HepG2 (cell line): ENCODE measurements around the gene ITGB6. TPM values are rescaled to one million over a fixed set of nuclear protein-coding genes. Genes with fewer than 3 reads are reported as not detected.

Experiments
- ATAC-seq: fragments of 200-7000 bp; cut with Tn5 transposase; 3 replicates; pipeline ENCODE4 v1.9.1; 2020; ENCODE audit warnings: mild to moderate bottlenecking, moderate library complexity
- BruUV-seq: library from RNA; stranded (reverse); fragments of 400-500 nt; replicated peaks from 2 replicates; lab custom pipeline; 2021; lab: Mats Ljungman, UMichigan
- CTCF ChIA-PET: fragments of 300-600 bp; formaldehyde crosslinking; extraction: SDS; loops from one replicate; lab custom pipeline; 2021; ENCODE audit warnings: low total read pairs, inconsistent platforms, low intra/inter-chr PET ratio; lab: Yijun Ruan, JAX
- POLR2A ChIA-PET: fragments of 350-600 bp; sonication (Branson Sonifier 250); formaldehyde crosslinking; loops from one replicate; lab custom pipeline; 2020; ENCODE audit warnings: antibody characterized with exemption, inconsistent platforms; lab: Yijun Ruan, JAX
- DNase-seq: peaks from one replicate; pipeline ENCODE4 v3.0.0-alpha.2; 2015; ENCODE audit warnings: low spot score
- FAIRE-seq: peaks from 3 replicates; lab custom pipeline; 2011; peaks lifted over from hg19 to GRCh38; lab: Jason Lieb, UNC
- H2AFZ ChIP-seq: one replicate; pipeline ENCODE4 v1.6.1; 2011; ENCODE audit warnings: low read length, inconsistent platforms
- H3K27ac ChIP-seq: fragments of 300-600 bp; 3 replicates; pipeline ENCODE4 v1.8.0; 2011; ENCODE audit warnings: mixed run types, mild to moderate bottlenecking, mixed read lengths, low read length, inconsistent platforms; ENCODE audit not compliant: insufficient read depth; ENCODE audit errors: extremely low read length
- H3K27me3 ChIP-seq, 2 experiments: fragments of 200-600 bp in 1 of 2; 2 replicates in 1 of 2; 3 replicates in 1 of 2; pipeline versions ENCODE4 v1.6.0 to v1.8.0; 2011; ENCODE audit warnings: low read length in 2 of 2, mild to moderate bottlenecking in 2 of 2, moderate library complexity in 2 of 2, inconsistent platforms in 1 of 2; ENCODE audit not compliant: insufficient read depth in 2 of 2, control insufficient read depth in 1 of 2
- H3K36me3 ChIP-seq, 2 experiments: fragments of 200-600 bp in 1 of 2; replicated peaks in 1 of 2; 2 replicates in 1 of 2; 3 replicates in 1 of 2; pipeline versions ENCODE4 v1.5.1 to v1.8.0; 2011; ENCODE audit warnings: low read length in 2 of 2, inconsistent platforms in 1 of 2; ENCODE audit not compliant: insufficient read depth in 2 of 2, control insufficient read depth in 1 of 2
- H3K4me1 ChIP-seq: 2 replicates; pipeline ENCODE4 v1.5.1; 2012; ENCODE audit warnings: low read length, inconsistent platforms; ENCODE audit not compliant: insufficient read depth
- H3K4me2 ChIP-seq: 2 replicates; pipeline ENCODE4 v1.6.0; 2011; ENCODE audit warnings: low read depth, low read length, inconsistent platforms
- H3K4me3 ChIP-seq, 3 experiments: fragments of 200-600 bp in 1 of 3; sonication (generic), shearing (Covaris generic) in 1 of 3; replicated peaks in 1 of 3; 2 replicates each; pipeline ENCODE4 v1.5.1; 2011 to 2016; ENCODE audit warnings: low read length in 3 of 3, inconsistent platforms in 2 of 3, low read depth in 2 of 3, mild to moderate bottlenecking in 2 of 3, control low read depth in 1 of 3, mixed read lengths in 1 of 3; ENCODE audit not compliant: insufficient read depth in 1 of 3
- H3K79me2 ChIP-seq: one replicate; pipeline ENCODE4 v1.6.1; 2011; ENCODE audit warnings: low read length, inconsistent platforms; ENCODE audit not compliant: insufficient read depth
- H3K9ac ChIP-seq: 2 replicates; pipeline ENCODE4 v1.6.0; 2011; ENCODE audit warnings: mild to moderate bottlenecking, low read depth, low read length, inconsistent platforms; ENCODE audit not compliant: insufficient read depth
- H3K9me3 ChIP-seq: 2 replicates; pipeline ENCODE4 v1.5.1; 2012; ENCODE audit warnings: mild to moderate bottlenecking, low read length
- H4K20me1 ChIP-seq: 2 replicates; pipeline ENCODE4 v1.6.0; 2011; ENCODE audit warnings: inconsistent platforms, mild to moderate bottlenecking, low read length, moderate library complexity; ENCODE audit not compliant: insufficient read depth
- CBX1 ChIP-seq: IDR thresholded peaks from one replicate; pipeline ENCODE4 v1.6.1; 2016; ENCODE audit warnings: antibody characterized with exemption, low read depth
- CTCF ChIP-seq: sonication (generic); formaldehyde crosslinking; IDR thresholded peaks from 2 replicates; pipeline ENCODE4 v1.5.0; 2020; ENCODE audit warnings: mild to moderate bottlenecking, missing genetic modification reagents, moderate library complexity
- DMTF1 ChIP-seq: sonication (generic); formaldehyde crosslinking; IDR thresholded peaks from 2 replicates; pipeline ENCODE4 v1.4.0; 2020; ENCODE audit warnings: mild to moderate bottlenecking, missing genetic modification reagents
- MAFF ChIP-seq: IDR thresholded peaks from 2 replicates; pipeline ENCODE4 v1.6.1; 2011; ENCODE audit warnings: low read depth, low read length, improper control_type of control experiment
- NFE2 ChIP-seq: sonication (generic); formaldehyde crosslinking; IDR thresholded peaks from 2 replicates; pipeline ENCODE4 v1.4.0; 2020; ENCODE audit warnings: missing genetic modification reagents
- ZNF609 ChIP-seq: sonication (generic); formaldehyde crosslinking; IDR thresholded peaks from 2 replicates; pipeline ENCODE4 v1.4.0; 2020; ENCODE audit warnings: mild to moderate bottlenecking, missing genetic modification reagents, borderline replicate concordance
- ZNF780A ChIP-seq: sonication (generic); formaldehyde crosslinking; IDR thresholded peaks from 2 replicates; pipeline ENCODE4 v1.8.0; 2022; ENCODE audit warnings: mild to moderate bottlenecking, missing genetic modification reagents, moderate library complexity
- WGBS: methylation state at CpG from one replicate; pipeline ENCODE4 v1.1.6; 2017; ENCODE audit warnings: low lambda C conversion rate; 5-methylcytosine and 5-hydroxymethylcytosine counted together
- in situ Hi-C: cut with HindIII; loops from 2 replicates; pipeline ENCODE4 v1.10.0; 2017; ENCODE audit warnings: low pct_unique_long_range_greater_than_20kb; ENCODE audit not compliant: extremely low pct_ligation_motif_present
- intact Hi-C: fragments of 100-400 bp; cut with micrococcal nuclease; formaldehyde crosslinking; loops from one replicate; pipeline ENCODE4 v1.10.0; 2022; ENCODE audit not compliant: unreplicated experiment
- polyA plus RNA-seq, 8 experiments: library from polyadenylated mRNA; depleted of rRNA in 3 of 8; stranded (reverse) in 7 of 8; unstranded in 1 of 8; fragments of >200 nt; fragmentation: Illumina TruSeq in 4 of 8; extraction: Trizol in 4 of 8; gene quantifications; 2 replicates each; pipeline versions ENCODE4 v1.2.1 to v1.2.3, GENCODE V29; 2011 to 2016; ENCODE audit warnings: low read depth in 4 of 8, missing spikeins in 1 of 8, mixed read lengths in 1 of 8; ENCODE audit not compliant: insufficient read depth in 1 of 8
- total RNA-seq, 5 experiments: library from RNA; depleted of rRNA; stranded (reverse); fragments of >200 nt; fragmentation: Illumina TruSeq; extraction: Trizol; gene quantifications; 2 replicates each; pipeline ENCODE4 v1.2.3, GENCODE V29; 2016; ENCODE audit warnings: low read depth in 1 of 5

ITGB6 gene
- total and polyA plus RNA-seq, 2 of the 13 experiments (the other 11 are each of a cell fraction or from before 2014, with no cell fraction given), result not detected

- no peak for TF ChIP-seq CBX1
- in situ Hi-C loops (no loop called here), intact Hi-C loops (no loop called here)
- ATAC-seq (no peak), FAIRE-seq (no peak), DNase-seq (no peak)
- 17% methylated on average over 4 of the region's 4 CpGs for WGBS
- H3K36me3 ChIP-seq, result no peaks in the 10 kb centered on the region
- CTCF ChIA-PET, result no interaction called here
- no peak overlapping the region for H3K9ac ChIP-seq
- no peaks in the 10 kb centered on the region for H3K9me3 ChIP-seq
- no peak overlapping the region for H3K4me3 ChIP-seq
- no peaks in the 10 kb centered on the region for H3K4me1 ChIP-seq
- no peak overlapping the region for H3K27ac ChIP-seq
- H4K20me1 ChIP-seq, result no peaks in the 10 kb centered on the region
- H3K79me2 ChIP-seq, result no peaks in the 10 kb centered on the region
- no peak overlapping the region for H2AFZ ChIP-seq
- no peak overlapping the region for H3K4me2 ChIP-seq
- BruUV-seq, result no TSS peak
- H3K27me3 ChIP-seq, result peaks cover 0 to 5% of the 10 kb centered on the region in 2 experiments; a peak in 2 of 5 replicates
- POLR2A ChIA-PET, result no interaction called here
These were observed 58.7 kb downstream of the ITGB6 start for GRCh38 chr2:160141419-160141818.

GRCh38 chr2:160140471-160140870 is 59.6 kb downstream of the ITGB6 start:
- Histone ChIP-seq H3K4me1 (no peaks in the 10 kb centered on the region), H3K4me2 (no peak overlapping the region), H3K9me3 (no peaks in the 10 kb centered on the region), H3K79me2 (no peaks in the 10 kb centered on the region), H3K4me3 (no peak overlapping the region), H2AFZ (no peak overlapping the region), H3K9ac (no peak overlapping the region), H3K27ac (no peak overlapping the region), H4K20me1 (no peaks in the 10 kb centered on the region), H3K36me3 (no peaks in the 10 kb centered on the region), H3K27me3 (peaks cover 0 to 5% of the 10 kb centered on the region in 2 experiments; a peak in 2 of 5 replicates)
- no peak for TF ChIP-seq ZNF780A (CRISPR knock-in tag)
- TF ChIP-seq NFE2 (CRISPR knock-in tag), result no peak
- TF ChIP-seq CTCF, result no peak
- TF ChIP-seq ZNF609 (CRISPR knock-in tag), result no peak
- no peak for TF ChIP-seq MAFF
- TF ChIP-seq DMTF1 (CRISPR knock-in tag), result no peak
- DNase-seq (no peak), FAIRE-seq (no peak), ATAC-seq (no peak)
- intact Hi-C loops, result no loop called here
- WGBS, result under 1% methylated on average over 4 of the region's 4 CpGs
- CTCF ChIA-PET, result no interaction called here
- in situ Hi-C loops, result no loop called here
- POLR2A ChIA-PET, result no interaction called here
- no TSS peak for BruUV-seq
